HEK293 (cell line): ENCODE data around the gene ACVR2A.

ENCODE experiments used
- AEBP2 ChIP-seq: fragments of 450-650 bp; formaldehyde crosslinking; IDR thresholded peaks from 2 replicates; pipeline ENCODE4 v1.5.1; 2016; ENCODE audit warnings: missing biosample characterization, missing genetic modification characterization, borderline replicate concordance
- CTCF ChIP-seq: fragments of 450-650 bp; formaldehyde crosslinking; IDR thresholded peaks from 2 replicates; pipeline ENCODE4 v1.5.1; 2016; ENCODE audit warnings: missing biosample characterization, missing genetic modification characterization
- REST ChIP-seq: fragments of 450-650 bp; formaldehyde crosslinking; IDR thresholded peaks from 2 replicates; pipeline ENCODE4 v1.5.1; 2016; ENCODE audit warnings: missing biosample characterization, missing genetic modification characterization
- TSHZ1 ChIP-seq: fragments of 450-650 bp; formaldehyde crosslinking; IDR thresholded peaks from 2 replicates; pipeline ENCODE4 v1.5.1; 2016; ENCODE audit warnings: missing biosample characterization, missing genetic modification characterization, borderline replicate concordance
- ZBTB48 ChIP-seq: fragments of 450-650 bp; formaldehyde crosslinking; IDR thresholded peaks from 2 replicates; pipeline ENCODE4 v1.5.1; 2016; ENCODE audit warnings: missing biosample characterization, missing genetic modification characterization
- ZFP37 ChIP-seq: fragments of 450-650 bp; formaldehyde crosslinking; IDR thresholded peaks from 2 replicates; pipeline ENCODE4 v1.5.1; 2016; ENCODE audit warnings: missing biosample characterization, missing genetic modification characterization
- ZNF350 ChIP-seq: fragments of 450-650 bp; formaldehyde crosslinking; IDR thresholded peaks from 2 replicates; pipeline ENCODE4 v1.5.0; 2017; ENCODE audit warnings: missing biosample characterization, mild to moderate bottlenecking, missing genetic modification characterization

GRCh38 chr2:147869934-147870333 is 25.1 kb downstream of the ACVR2A start:
- TF ChIP-seq CTCF = no peak
- TF ChIP-seq TSHZ1 (tag by site-specific recombination) = no peak
- TF ChIP-seq REST (tag by site-specific recombination) = no peak
- no peak for TF ChIP-seq AEBP2 (tag by site-specific recombination)
- no peak for TF ChIP-seq ZBTB48 (tag by site-specific recombination)
- TF ChIP-seq ZFP37 (tag by site-specific recombination) = no peak
- TF ChIP-seq ZNF350 (tag by site-specific recombination) = no peak
